Activated T-helper 17 cell treated with anti-CD3 and anti-CD28 coated beads, Interleukin-2, amount 50 U/mL, for 72 hours (primary cell): ENCODE data around the gene FOXD3. TPM values are rescaled to one million over a fixed set of nuclear protein-coding genes. Genes with fewer than 3 reads are reported as not detected.
A peak's percentile ranks its signal among the peaks of the same experiment; 100 is the strongest.

Source experiments
- ATAC-seq: fragments of 150-1000 bp; cut with Tn5 transposase; replicated peaks from 2 replicates; pipeline ENCODE4 v1.10.0; 2021; ENCODE audit warnings: mild to moderate bottlenecking, moderate library complexity
- H3K27ac Mint-ChIP-seq: one replicate; pipeline ENCODE4 v1.8.0; 2022; ENCODE audit warnings: mixed read lengths
- H3K27me3 Mint-ChIP-seq: one replicate; pipeline ENCODE4 v1.8.0; 2022; ENCODE audit warnings: mixed read lengths
- H3K36me3 Mint-ChIP-seq: one replicate; pipeline ENCODE4 v1.8.0; 2022; ENCODE audit warnings: low read depth, mild to moderate bottlenecking, mixed read lengths
- H3K4me1 Mint-ChIP-seq: one replicate; pipeline ENCODE4 v1.8.0; 2022; ENCODE audit warnings: mixed read lengths
- H3K4me3 Mint-ChIP-seq: one replicate; pipeline ENCODE4 v1.8.0; 2022; ENCODE audit warnings: mild to moderate bottlenecking, mixed read lengths
- H3K9me3 Mint-ChIP-seq: one replicate; pipeline ENCODE4 v1.8.0; 2022; ENCODE audit warnings: mixed read lengths
- total RNA-seq, 2 donors: library from RNA; stranded (reverse); gene quantifications; one replicate each; pipeline ENCODE4 v1.2.3, GENCODE V29; 2022

FOXD3 gene
- total RNA-seq, result not detected

DNA sequence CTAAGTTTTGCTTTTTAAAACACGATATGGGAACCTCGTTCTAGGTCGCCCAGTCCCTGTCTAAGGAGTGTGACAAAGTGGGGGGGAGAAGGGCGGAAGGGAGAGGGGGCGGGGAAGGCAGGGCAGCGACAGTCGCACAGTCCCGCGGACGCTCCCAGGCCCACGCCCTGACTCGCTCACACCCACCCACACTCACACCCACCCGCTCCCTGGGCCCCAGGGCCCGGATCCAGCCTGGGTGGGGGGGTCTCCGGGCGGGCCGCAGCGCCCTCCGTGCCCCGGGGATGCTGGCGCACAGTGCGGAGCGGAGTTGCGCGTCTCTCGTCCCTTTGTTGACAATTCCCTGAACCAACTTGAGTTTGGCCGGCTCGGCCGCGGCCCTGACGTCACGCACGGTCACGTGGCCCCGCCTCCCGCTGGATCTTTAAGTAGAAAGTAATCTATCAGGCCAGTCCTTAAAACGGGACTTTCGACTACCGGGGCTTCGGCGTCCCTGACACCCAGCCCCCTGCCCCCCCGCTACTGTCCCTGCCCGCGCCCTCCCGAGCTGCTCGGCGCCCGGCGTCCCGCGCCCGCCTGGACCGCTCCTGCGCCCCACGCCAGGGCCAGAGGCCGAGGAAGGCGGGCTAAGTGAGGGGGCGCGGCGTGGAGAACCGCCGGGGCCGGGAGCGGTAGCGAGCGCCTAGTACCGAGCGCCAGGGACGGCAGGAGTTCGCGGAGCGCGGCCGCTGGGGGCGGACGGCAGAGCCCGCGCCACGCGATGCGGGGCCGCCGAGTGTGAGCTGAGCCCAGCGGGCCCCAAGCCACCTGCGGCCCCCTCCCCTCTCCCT is at the start of gene FOXD3:
FOXD3 (plus strand) TSS at position 454 of the 830 bp plus-strand sequence. CDS start 492 bp downstream, outside the sequence.
- Mint-ChIP-seq H3K27me3 (peaks cover 56% of the 10 kb centered on the region), H3K9me3 (no peaks in the 10 kb centered on the region), H3K36me3 (peaks cover 48% of the 10 kb centered on the region), H3K27ac (peak within 1 kb of the TSS; percentile 56), H3K4me3 (peak within 1 kb of the TSS; percentile 68), H3K4me1 (peaks cover 12% of the 10 kb centered on the region)
- peak; percentile 32 for ATAC-seq

DNA sequence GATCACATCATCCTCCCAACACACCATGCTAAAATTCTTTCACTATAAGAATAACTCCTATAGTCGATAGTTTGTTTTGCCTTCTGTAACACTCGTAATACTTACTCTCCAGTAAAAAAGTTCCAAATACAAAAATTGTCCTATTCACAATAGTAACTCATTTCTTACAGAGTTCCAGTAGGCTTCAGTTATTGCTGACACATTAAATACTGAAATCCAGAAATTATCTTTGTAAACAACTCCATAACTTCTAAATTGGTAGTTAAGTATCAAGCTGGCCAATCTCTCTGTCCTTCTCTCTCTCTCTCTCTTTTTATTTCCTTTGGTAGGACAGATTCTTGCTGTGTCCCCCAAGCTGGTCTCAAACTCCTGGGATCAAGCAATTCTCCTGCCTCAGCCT is 49.6 kb upstream of the FOXD3 start:
- no peaks in the 10 kb centered on the region for H3K9me3 Mint-ChIP-seq
- peaks cover 17% of the 10 kb centered on the region for H3K27me3 Mint-ChIP-seq
- no peaks in the 10 kb centered on the region for H3K36me3 Mint-ChIP-seq
- no peak overlapping the region for H3K27ac Mint-ChIP-seq
- no peaks in the 10 kb centered on the region for H3K4me1 Mint-ChIP-seq
- H3K4me3 Mint-ChIP-seq, result no peak overlapping the region
- ATAC-seq, result no peak

DNA sequence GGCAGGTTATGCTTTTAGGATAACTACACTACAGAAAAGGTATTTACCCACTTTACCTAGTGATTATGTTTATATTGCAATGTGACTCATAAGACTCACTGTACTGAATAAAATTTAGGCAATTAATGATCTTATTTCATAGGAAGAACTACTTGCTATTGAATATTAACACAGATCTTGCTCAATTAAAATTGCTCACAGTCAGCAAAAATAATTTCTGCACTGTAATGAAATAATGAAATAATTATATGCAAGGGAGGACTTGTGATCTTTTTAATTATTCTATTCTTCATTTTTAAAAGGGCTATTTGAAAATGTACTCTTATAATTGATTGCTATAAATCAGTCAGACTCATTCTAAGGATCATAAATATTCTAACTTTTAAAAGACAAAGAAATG is 48.0 kb upstream of the FOXD3 start:
- Mint-ChIP-seq H3K4me1 (no peaks in the 10 kb centered on the region), H3K9me3 (no peaks in the 10 kb centered on the region), H3K36me3 (no peaks in the 10 kb centered on the region), H3K4me3 (no peak overlapping the region), H3K27ac (no peak overlapping the region), H3K27me3 (peaks cover 10% of the 10 kb centered on the region)
- ATAC-seq, result no peak

DNA sequence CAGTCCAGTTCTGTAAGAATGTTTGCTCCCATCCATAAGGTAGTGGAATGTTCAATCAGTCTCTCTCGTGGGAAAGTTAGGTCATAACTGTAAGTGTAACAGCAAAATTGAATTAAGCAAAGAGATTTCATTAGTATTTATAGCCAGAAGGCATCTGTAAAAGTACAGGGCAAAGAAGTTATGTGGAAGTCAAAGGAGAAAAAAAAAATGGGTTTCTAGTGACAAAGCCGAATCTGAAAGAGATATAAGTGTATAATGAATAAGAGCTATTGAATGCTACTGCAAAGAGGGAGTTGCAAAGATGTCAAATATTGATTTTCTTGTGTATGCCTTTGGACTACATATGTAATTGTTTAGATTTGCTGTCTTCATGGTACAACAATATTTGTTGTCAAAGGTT is 47.4 kb upstream of the FOXD3 start:
- no peak overlapping the region for H3K4me3 Mint-ChIP-seq
- no peaks in the 10 kb centered on the region for H3K4me1 Mint-ChIP-seq
- H3K36me3 Mint-ChIP-seq, result no peaks in the 10 kb centered on the region
- ATAC-seq, result no peak
- H3K27ac Mint-ChIP-seq, result no peak overlapping the region
- no peaks in the 10 kb centered on the region for H3K9me3 Mint-ChIP-seq
- peaks cover 10% of the 10 kb centered on the region for H3K27me3 Mint-ChIP-seq

- H3K4me1 Mint-ChIP-seq, result no peaks in the 10 kb centered on the region
- ATAC-seq, result no peak
- H3K4me3 Mint-ChIP-seq, result no peak overlapping the region
- H3K27ac Mint-ChIP-seq, result no peak overlapping the region
- no peaks in the 10 kb centered on the region for H3K36me3 Mint-ChIP-seq
- no peaks in the 10 kb centered on the region for H3K9me3 Mint-ChIP-seq
- peaks cover 9% of the 10 kb centered on the region for H3K27me3 Mint-ChIP-seq
These were observed 45.7 kb upstream of the FOXD3 start for GRCh38 chr1:63276624-63277023.

DNA sequence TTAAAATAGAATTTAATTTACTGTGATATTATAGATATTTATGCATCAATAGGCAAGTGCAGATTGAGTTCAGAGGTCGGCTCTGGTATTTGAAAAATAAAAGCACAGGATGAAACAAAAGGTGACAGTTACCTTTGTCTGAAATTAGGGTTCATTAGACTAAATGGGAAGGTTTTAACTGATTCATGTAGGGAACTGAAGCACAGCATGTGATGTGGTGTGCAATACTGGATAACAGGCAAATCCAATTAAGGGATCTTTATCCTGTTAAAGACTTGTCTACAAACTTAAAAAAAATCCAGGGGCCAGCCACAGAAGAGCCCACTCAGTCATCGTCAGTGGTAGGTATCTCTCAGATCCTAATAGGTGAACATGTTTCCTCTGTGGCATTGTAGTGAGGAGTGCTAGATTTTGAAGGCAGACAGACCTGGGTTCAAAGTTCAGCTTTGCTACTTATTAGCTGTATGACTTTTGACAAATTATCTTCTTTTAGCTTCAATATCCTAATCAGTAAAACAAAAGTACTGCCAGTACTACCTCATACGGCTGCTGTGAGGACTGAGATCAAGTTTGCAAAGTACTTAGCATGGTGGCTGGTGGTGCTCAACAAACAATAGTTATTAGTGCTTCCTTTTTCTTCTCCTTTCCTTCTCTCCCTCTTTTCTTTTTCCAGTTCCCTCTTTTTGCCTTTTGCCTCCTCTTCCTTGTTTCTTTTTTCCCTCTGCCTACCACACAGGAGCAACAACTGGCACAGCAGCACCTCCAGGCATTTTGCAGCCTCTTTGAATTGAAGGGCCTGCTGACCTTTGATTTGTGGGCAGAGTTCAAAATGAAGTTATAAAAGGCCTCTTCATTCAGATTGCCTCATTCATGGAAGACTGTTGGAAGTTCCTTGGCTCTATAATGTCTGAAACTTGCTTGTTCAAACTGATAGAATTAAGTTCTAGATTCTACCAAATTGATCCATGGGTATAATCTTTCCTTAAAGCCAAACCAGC is 44.9 kb upstream of the FOXD3 start:
- Mint-ChIP-seq H3K27me3 (peaks cover 10% of the 10 kb centered on the region), H3K4me1 (no peaks in the 10 kb centered on the region), H3K9me3 (no peaks in the 10 kb centered on the region), H3K27ac (no peak overlapping the region), H3K4me3 (no peak overlapping the region), H3K36me3 (no peaks in the 10 kb centered on the region)
- no peak for ATAC-seq

DNA sequence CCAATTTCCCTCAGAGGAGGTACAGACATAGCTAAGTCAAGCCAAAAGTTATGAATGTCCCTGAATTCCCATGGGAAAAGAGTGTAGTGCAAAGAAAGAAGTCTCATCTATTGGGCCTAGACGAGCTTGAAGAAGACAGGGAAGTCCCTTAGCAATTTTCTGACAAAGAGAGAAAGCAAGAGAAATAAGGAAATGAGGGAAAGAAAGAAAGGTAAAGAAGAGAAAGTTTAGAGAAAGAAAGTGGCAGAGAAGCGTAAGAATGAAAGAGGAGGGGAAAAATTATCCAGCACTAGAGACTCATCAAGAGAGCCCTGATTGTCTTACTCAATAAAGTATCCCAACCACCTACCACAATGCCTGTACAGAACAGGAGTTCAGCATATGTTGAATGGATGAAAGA is 40.6 kb upstream of the FOXD3 start:
- Mint-ChIP-seq H3K27me3 (peaks cover 6% of the 10 kb centered on the region), H3K4me3 (no peak overlapping the region), H3K27ac (no peak overlapping the region), H3K36me3 (no peaks in the 10 kb centered on the region), H3K9me3 (no peaks in the 10 kb centered on the region), H3K4me1 (no peaks in the 10 kb centered on the region)
- ATAC-seq, result no peak

DNA sequence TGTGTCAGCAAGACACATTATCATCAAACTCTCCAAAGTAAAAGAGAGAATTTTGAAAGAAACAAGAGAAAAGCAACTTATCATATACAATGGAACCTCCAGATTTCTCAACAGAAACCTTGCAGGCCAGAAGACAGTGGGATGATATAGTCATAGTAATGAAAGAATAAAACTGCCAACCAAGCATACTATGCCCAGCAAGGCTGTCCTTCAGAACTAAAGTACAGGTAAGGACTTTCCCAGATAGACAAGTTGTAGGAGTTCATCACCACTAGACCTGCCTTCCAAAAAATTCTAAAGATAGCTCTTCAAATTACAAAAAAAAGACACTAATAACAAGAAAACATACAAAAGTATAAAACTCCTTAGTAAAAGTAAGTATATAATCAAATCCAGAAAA is 33.2 kb upstream of the FOXD3 start:
- H3K4me1 Mint-ChIP-seq, result no peaks in the 10 kb centered on the region
- H3K27ac Mint-ChIP-seq, result no peak overlapping the region
- no peak overlapping the region for H3K4me3 Mint-ChIP-seq
- ATAC-seq, result no peak
- no peaks in the 10 kb centered on the region for H3K36me3 Mint-ChIP-seq
- H3K9me3 Mint-ChIP-seq, result peaks cover 15% of the 10 kb centered on the region
- peaks cover 7% of the 10 kb centered on the region for H3K27me3 Mint-ChIP-seq

DNA sequence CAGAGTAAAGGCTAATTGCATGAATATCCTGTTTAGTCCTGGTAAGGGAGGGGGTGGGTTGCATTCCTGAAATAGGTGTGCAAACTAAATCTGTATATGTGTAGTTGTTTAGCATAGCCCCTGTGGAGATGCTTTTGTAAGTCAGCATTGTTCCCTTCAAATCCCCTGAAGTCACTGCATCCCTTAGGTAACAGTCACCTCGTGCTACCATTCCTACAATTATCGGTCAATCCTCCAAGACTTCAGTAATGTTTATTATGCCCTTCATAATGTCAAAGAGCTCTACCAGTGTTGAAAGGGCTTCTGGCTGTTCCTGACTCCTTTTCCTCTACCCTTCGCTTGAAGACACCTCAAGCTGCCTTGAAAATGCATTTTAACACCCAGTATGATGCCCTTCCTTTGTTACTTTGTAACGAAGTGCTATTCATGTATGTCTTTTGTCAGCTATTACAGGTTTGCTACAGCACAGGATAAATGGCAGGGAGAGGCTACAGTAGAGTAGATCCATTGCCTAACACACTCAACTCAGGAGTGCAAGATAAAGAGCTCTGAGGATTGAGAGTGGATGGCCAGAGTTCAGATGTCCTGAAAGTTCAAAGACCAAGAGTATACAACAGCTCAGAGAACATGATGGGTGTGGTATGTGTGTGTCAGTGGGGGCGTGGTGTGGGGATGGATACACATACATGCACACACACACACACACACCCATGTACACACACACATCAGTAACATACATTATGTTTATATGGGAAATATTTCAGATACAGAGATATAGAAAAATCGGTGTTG is 27.4 kb upstream of the FOXD3 start:
- Mint-ChIP-seq H3K27ac (no peak overlapping the region), H3K4me1 (no peaks in the 10 kb centered on the region), H3K9me3 (no peaks in the 10 kb centered on the region), H3K36me3 (no peaks in the 10 kb centered on the region), H3K27me3 (peaks cover 13% of the 10 kb centered on the region), H3K4me3 (no peak overlapping the region)
- no peak for ATAC-seq

DNA sequence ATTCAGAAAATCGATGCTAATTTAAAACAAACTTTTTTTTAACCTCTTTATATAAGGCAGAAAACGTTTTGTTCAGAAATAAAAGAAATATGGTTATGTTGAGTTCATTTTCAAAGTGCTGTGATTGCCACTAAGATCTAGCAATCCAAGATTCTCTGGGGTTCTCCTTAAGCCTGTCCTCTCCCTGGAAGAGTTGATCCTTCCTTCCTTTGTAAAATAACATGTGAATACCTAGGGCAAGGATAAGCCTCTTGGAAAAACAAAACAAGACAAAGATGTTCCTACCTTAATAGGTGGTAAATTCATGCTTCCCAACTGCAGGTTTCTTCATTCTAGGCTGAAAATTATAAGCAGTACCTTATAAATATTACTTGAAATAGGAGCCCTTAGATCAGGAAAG is 18.0 kb upstream of the FOXD3 start:
- peaks cover 36% of the 10 kb centered on the region for H3K27me3 Mint-ChIP-seq
- no peak for ATAC-seq
- H3K36me3 Mint-ChIP-seq, result no peaks in the 10 kb centered on the region
- no peaks in the 10 kb centered on the region for H3K9me3 Mint-ChIP-seq
- no peaks in the 10 kb centered on the region for H3K4me1 Mint-ChIP-seq
- no peak overlapping the region for H3K4me3 Mint-ChIP-seq
- no peak overlapping the region for H3K27ac Mint-ChIP-seq

DNA sequence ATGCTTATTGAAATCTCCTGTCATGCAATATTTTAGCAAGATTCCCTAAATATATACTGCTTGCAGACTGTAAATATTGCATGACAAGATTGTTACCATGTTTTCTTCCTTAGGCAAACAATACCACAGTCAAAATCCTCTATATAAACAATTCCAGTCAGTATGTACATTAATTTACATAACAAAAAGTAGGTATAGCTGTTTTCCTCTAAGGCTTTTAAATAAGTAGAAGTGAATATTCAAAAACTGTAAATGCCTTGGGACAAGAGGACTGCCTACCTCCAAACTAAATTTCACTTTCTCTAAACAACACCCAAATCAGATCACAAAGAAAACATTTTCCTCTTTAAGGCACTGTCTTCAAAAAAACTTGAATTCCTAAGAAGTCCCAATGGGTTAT is 17.3 kb upstream of the FOXD3 start:
- ATAC-seq, result no peak
- Mint-ChIP-seq H3K27me3 (peaks cover 38% of the 10 kb centered on the region), H3K36me3 (no peaks in the 10 kb centered on the region), H3K4me1 (no peaks in the 10 kb centered on the region), H3K9me3 (no peaks in the 10 kb centered on the region), H3K27ac (no peak overlapping the region), H3K4me3 (no peak overlapping the region)

- no peaks in the 10 kb centered on the region for H3K4me1 Mint-ChIP-seq
- no peak for ATAC-seq
- no peaks in the 10 kb centered on the region for H3K36me3 Mint-ChIP-seq
- H3K27ac Mint-ChIP-seq, result no peak overlapping the region
- H3K4me3 Mint-ChIP-seq, result no peak overlapping the region
- peaks cover 38% of the 10 kb centered on the region for H3K27me3 Mint-ChIP-seq
- H3K9me3 Mint-ChIP-seq, result no peaks in the 10 kb centered on the region
These were observed 15.1 kb upstream of the FOXD3 start for GRCh38 chr1:63307196-63307794.

DNA sequence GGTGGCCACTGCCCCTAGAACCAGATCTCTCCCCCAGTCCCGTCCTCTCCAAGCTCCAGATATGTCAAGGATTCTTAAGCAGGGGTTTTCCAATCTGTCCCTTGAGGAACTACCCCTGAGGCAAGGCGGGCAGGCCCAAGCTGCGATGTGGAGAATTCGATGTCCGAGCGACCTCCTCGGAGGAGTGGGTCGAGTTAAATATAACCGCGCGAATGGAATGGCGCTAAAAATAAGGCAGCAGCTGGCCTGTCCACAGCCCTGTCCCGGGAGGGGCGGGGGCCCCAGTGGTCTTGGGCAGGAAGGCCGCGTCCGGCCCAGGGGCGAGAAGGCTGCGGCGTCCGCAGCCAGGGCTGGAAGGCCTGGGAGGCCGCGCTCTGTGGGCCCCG is 5.8 kb upstream of the FOXD3 start:
- no peak for ATAC-seq
- H3K36me3 Mint-ChIP-seq, result peaks cover 27% of the 10 kb centered on the region
- peak overlapping the region; percentile 21 for H3K4me3 Mint-ChIP-seq
- no peaks in the 10 kb centered on the region for H3K9me3 Mint-ChIP-seq
- H3K27me3 Mint-ChIP-seq, result peaks cover 59% of the 10 kb centered on the region
- H3K4me1 Mint-ChIP-seq, result peaks cover 9% of the 10 kb centered on the region
- H3K27ac Mint-ChIP-seq, result no peak overlapping the region
